NCI-H2196 (cell line): ENCODE data around the gene EIF4E.
"Not testable (repeated sequence)": the region's sequence is repeated elsewhere in the genome, so short reads cannot be mapped to it uniquely, and the experiment has no call there.

ENCODE experiments used
- DNase-seq: peaks from one replicate; lab custom pipeline; 2025; ENCODE audit not compliant: unreplicated experiment; lab: John Stamatoyannopoulos, UW

EIF4E gene

DNA sequence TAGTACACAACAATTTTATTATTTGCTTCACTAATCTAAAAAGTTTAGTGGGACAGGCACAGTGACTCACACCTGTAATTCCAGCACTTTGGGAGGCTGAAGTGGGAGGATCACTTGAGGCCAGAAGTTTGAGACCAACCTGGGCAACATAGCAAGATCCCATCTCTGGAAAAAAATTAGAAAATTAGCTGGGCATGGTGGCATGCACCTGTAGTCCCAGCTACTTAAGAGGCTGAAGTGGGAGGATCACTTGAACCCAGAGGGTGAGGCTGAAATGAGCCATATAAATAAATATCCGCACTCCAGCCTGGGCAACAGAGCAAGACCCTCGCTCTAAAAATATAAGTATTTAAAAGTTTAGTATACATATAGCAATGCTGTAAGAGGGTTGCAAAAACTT is 42.6 kb downstream of the EIF4E start:
- not testable (repeated sequence) for DNase-seq

DNA sequence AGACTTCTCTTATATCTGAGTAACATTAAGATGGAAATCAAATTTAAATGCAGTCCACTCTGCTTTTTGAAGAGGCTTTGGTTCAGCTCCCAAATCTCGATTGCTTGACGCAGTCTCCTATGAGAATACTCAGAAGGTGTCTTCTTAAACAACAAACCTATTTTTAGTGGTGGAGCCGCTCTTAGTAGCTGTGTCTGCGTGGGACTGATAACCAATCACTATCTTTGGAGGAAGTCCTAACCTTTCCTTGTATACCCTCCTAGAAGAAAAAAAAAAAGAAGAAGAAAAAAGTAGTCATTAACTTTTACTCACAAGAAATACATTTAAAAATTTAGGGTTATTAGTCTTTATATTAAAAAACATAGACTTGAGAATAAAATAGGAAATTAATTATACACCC is 48.0 kb downstream of the EIF4E start:
- not testable (repeated sequence) for DNase-seq

DNA sequence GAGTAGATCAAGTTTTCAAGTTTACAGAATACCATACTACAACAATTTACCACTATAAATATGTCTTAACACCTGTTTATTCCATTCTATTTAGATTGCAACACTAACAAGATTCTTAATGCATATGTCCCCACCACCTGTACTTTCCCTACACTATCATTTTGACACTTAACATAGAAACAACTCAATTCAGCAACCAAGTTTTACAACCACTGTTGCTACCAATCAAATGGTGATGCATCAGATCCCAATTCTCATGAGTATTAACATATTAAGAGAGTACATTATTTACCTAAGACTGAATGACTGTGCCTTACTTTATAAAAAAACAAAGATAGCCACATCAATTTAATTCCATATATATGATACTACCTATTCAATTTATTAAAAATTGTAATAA is 49.4 kb downstream of the EIF4E start:
- DNase-seq, result no peak

DNA sequence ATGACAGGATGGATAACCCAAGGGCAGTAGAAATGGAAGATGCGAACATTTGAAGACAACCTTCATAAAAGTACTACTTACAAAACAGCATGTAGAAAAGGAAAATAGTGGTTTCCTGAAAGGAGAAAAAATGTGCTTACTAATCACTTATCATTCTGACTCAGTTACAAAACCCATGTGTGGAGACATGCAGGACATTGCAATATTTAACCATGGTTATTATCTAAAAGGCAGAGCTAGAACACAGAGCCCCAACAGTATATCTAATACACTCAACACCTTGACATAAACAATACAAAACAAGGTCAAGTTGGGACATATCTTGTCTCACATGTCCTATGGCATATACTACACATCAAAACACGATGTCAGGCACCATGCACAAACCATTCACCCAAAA is 55.9 kb downstream of the EIF4E start:
- DNase-seq, result no peak

DNA sequence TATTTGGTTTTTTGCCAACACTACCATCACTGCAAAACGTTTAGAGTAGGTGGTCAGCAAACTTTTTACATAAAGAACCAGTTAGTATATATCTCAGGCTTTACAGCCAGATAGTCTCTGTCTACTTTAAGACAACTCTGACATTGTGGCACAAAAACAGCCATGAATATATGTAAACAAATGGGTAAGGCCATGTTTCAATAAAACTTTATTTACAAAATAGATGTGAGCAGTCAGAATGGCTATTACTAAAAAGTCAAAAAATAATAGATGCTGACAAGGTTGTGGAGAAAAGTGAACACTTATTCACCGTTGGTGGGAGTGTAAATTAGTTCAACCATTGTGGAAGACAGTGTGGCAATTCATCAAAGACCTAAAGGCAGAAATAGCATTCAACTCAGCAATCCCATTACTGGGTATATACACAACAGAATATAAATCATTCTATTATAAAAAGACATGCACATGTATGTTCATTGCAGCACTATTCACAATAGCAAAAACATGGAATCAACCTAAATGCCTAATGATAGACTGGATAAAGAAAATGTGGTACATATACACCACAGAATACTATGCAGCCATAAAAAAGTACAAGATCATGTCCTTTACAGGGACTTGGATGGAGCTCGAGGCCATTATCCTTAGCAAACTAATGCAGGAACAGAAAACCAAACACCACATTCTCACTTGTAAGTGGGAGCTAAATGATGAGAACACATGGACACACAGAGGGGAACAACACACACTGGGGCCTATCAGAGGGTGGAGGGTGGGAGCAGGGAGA is 56.6 kb downstream of the EIF4E start:
- DNase-seq, result not testable (repeated sequence)

DNA sequence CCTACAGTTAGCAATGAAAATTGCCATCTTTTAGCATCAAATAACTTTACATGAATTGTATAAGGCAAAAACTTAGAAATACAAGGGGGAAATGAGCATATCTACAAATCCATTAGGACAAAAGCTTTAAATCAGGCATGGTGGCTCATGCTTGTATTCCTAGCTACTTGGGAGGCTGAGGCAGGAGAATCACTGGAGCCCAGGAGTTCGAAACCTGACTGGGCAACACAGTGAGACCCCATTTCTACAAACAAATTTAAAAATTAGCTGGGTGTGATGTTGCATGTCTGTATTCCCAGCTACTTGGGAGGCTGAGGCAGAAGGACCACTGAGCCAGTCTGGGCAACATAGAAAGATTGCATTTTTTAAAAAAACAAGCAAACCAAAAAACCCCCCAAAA is 61.3 kb downstream of the EIF4E start:
- DNase-seq, result no peak

DNA sequence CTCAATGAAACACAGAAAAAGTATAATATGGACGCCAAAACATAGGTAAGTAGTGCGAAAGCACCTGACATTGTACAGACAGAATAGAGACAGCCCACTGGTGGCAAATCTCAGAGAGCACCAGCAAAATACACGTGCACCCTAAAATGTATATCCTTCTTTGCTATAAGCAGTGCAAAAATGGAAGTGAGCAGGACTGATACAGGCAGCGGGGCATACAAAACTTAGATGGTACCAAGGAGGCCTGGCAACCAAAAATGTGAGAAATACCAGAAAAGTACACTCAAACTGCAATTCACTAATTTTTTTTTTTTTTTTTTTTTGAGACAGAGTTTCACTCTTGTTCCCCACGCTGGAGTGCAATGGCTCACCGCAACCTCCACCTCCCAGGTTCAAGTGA is 63.9 kb downstream of the EIF4E start:
- DNase-seq, result no peak

DNA sequence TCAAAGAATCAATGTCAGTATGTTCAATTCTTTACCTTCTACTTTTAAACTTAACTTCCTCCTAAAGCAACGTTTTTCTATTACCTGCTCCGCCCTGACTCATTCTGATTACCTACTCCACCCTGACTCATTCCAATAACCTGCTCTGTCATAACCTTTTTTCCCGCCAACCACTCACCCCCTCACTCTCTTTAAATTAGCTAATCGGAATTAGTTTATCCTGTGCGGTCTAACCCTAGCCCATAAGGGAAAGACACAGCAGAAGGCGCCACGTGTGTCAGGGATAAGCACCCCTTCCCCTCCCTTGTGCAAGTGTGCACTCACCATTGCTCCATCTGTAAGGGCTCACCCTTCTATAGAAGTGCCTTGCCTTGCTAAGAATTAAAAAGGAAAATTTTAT is 64.4 kb downstream of the EIF4E start:
- DNase-seq, result no peak

DNA sequence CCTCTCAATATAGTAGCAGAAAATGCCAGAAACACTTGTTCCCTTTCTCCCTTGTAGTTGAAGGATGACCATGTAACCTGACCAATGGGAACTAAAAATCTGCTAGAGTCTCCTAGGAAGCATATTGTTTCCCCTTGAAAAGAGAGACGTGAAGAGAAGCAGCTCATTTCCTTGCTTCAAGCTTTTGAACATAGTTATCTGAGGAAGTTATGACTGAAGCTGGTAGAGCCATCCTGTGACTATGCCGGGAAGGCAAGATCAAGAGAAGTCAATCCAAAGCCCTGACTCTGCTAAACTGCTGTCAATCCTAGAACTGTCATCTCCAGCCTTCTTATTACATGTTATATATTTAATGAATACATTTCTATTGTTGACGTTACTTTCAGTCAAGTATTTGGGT is 66.6 kb downstream of the EIF4E start:
- no peak for DNase-seq

DNA sequence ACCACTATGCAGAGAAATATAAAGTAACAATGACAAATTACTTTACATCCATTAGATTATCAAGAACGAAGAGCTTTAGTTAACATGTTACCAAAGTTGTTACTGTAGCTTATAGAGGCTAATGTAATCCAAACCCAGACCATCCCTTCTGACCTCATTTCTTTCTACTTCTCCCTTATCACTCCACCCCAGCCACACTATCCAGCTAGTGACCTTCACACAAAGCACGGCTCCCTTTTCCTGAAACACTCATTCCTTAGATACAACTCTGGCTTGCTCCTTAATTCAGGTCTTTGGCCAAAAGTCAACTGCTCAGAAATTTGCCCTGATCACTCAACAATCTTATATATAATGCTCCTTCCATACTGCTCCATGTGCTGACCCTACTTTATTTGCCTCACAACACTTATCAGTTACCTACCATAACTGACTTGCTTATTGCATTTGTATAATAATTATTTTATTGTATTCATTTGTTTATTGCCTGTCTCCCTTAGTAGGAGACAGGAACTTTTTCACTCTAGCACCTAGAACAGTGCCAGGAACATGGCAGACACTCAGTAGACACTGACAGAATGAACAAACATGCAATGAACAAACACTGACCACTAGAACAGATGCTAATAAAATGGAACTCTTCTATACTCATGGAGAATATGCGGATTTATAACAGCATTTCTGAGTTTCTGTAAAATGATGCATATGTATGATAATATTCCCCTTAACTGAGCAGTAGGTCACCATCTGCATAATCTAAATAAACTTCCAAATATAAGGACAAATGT is 67.6 kb downstream of the EIF4E start:
- DNase-seq, result no peak

DNA sequence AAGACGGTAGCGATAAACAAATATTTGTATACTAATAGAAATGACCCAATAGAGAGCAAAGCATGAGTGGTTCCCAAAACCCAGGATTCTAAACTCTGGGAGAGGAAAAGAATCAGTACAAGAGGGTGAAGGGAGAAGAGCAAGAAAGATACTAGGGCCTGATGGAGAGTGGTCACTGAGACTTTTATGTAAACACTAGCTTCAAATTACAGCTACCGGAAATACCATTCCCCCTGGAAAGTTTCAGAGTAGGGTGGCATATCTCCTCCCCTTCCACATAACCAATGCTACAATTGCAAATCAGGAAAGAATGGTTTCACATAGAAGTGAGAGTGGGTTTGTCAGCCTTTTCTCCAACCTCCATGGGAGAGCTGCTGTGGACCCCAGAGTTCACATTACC is 77.1 kb downstream of the EIF4E start:
- no peak for DNase-seq

DNA sequence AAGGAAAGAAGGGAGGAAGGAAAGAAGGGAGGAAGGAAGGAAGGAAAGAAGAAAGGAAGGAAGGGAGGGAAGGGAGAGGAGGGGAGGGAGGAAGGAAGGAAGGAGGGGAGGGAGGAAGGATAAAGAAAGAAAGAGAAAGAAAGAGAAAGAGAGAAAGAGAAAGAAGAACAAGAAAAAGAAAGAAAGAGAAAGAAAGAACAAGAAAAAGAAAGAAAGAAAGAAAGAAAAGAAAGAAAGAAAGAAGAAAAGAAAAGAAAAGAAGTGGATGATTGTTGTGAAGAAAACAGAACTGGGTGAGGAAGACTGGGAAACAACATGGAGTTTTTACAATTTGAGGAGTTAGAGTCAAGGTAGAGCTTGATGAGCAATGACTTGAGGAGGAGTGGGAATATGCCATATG is 78.0 kb downstream of the EIF4E start:
- DNase-seq, result no peak

DNA sequence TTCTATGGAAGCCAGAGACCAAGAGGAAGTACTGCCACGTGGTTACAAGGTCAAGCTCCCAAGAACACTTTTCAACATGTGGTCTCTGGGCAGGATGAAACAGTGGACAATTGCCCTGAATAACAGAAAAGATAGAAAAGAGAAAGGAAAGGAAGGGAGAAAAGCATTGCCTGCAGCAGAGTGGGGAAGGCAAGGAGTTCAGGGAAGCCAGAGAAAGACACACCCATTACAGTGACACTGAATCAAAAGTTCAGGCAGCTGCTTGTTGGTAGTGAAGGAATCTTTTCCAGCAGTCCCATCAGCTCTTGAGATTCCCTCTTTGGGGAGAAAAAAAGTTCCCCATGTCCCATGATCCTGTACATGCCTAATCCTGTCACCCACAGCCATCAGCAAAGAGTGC is 80.5 kb downstream of the EIF4E start:
- DNase-seq, result no peak

DNA sequence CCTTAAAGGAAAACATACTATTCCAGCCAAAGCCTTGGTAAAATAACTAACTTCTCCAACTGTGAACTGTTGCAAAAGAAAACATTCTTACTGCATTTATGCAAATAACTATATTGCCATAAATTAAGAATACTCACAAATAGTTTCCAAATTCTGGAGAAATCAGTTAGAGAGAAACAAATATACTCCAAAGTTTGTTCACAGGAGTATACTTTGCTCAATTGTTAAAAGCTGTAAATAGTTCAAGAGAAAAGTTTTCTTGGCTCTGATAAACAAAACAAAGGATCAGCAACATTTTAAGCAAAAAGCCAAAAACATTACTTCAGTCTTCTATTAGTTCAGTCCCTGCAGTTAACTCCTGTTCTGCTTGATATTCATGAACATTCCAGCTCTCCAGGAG is 83.0 kb downstream of the EIF4E start:
- no peak for DNase-seq

DNA sequence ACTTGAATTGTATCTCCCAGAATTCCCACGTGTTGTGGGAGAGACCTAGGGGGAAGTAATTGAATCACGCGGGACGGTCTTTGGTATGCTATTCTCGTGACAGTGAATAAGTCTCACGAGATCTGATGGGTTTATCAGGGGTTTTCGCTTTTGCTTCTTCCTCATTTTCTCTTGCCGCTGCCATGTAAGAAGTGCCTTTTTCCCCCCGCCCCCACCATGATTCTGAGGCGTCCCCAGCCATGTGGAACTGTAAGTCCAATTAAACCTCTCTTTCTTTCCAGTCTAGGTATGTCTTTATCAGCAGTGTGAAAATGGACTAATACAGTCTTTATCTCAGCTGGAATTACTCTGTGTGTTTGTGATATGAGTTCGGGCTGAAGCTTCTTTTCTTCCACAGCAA is 86.0 kb downstream of the EIF4E start:
- not testable (repeated sequence) for DNase-seq

DNA sequence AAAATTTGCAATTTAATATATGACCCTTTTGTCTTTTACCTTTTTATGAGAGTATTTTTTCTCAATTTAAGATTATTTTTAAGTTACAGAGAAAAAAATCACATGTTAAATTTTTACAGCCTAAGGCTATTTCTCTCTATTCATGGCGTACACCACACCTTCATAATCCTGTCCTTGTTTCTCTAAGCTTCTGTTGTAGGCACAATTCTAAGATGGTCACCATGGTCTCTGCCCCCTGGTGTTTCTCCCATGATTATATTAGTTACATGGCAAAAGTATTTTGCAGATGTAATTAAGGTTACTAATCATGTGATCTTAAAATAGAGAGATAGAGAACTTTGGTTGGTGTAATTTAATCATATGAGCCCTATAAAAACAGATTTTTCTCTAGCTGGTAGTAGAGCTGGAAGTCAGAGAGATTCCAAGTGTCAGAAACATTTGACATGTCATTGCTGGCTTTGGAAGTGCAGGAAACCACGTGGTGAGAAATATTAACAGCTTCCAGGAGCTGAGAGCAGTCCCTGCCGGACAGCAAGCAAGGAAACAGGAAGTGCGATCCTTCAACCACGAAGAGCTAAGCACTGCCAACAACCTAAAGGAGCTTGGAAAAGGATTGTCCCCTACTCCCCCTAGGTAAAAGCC is 89.8 kb downstream of the EIF4E start:
- no peak for DNase-seq

DNA sequence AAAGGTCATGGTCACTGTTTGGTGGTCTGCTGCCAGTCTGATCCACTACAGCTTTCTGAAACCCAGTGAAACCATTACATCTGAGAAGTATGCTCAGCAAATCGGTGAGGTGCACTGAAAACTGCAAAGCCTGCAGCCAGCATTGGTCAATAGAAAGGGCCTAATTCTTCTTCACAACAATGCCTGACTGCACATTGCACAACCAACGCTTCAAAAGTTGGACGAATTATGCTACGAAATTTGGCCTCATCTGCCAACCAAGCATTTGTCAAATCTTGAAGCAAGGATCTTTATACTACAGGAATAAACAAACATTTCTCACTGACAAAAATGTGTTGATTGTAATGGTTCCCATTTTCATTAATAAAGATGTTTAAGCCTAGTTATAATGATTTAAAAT is 90.4 kb downstream of the EIF4E start:
- no peak for DNase-seq

DNA sequence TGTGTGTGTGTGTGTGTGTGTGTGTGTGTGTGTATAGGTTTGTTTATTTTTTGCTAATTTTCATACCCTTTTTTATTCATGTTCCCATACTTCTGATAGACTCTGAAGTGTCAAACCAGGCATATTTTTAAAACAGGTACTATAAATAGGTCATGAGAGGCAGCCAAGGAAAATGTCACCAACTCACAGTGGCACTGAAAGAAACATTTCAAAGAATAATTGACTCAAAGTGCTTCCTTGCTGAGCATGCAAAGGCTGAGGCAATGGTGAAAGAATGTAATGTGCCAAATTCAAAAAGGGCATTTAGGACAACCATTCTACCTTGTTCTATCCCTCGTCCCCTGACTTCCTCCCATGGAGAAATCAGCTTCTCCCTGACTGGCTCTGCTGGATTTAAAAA is 95.5 kb downstream of the EIF4E start:
- no peak for DNase-seq

DNA sequence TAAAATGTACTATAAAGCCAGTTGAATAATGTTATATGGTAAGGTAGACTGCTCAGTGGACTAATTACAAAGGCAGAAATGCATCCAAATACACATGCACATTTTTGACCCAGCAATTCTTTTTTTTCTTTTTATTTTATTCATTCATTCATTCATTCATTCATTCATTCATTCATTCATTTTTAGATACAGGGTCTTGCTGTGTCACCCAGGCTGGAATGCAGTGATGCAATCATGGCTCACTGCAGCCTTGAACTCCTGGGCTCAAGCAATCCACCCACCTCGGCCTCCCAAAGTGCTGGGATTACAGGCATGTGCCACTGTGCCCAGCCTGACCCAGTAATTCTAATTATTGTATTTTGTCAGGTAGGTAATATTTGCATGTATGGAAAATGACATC is 97.9 kb downstream of the EIF4E start:
- DNase-seq, result not testable (repeated sequence)
